GM21515 (cell line): ENCODE data around the gene MRPS18B.
"Not testable (repeated sequence)": the region's sequence is repeated elsewhere in the genome, so short reads cannot be mapped to it uniquely, and the experiment has no call there.

Experiments used
- ATAC-seq: cut with Tn5 transposase; IDR thresholded peaks from one replicate; pipeline ENCODE4 v1.9.1; 2021; ENCODE audit not compliant: unreplicated experiment

Gene MRPS18B

DNA sequence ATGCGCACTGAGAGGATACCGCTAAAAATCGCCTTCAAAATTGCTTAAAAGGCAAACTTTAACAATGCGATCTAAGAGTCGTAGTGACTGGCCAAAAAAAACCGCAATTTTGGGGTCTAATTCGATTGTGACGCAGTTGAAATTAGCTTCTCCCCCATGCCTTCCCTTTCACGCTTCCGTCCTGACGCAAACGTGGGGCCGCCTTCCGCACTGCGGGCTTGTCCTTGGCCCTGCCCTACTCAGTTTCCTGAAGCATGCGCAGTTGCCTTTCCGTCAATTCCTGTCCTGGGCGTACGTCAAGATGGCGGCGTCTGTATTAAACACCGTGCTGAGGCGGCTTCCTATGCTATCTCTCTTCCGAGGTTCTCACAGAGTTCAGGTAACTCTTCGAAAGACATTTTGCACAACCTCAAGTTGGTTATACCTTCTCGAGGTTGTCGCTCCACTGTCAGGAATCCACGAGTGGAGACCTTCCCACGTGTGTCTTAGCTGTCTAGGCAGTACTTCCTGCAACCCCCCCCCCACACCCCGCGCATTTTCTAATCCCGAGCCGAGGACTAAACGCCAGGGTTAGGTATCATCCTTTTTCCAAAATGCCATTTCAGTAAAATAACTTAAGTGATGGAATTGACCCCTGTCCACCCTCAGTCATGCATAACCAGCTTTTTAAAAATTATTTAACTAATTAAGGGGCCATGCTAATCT is at the start of gene MRPS18B:
Gene MRPS18B, plus strand, starts transcription at position 276 of the 705 bp plus-strand sequence. Its CDS starts 26 bp downstream, at position 302.
- peak; percentile 62 for ATAC-seq

DNA sequence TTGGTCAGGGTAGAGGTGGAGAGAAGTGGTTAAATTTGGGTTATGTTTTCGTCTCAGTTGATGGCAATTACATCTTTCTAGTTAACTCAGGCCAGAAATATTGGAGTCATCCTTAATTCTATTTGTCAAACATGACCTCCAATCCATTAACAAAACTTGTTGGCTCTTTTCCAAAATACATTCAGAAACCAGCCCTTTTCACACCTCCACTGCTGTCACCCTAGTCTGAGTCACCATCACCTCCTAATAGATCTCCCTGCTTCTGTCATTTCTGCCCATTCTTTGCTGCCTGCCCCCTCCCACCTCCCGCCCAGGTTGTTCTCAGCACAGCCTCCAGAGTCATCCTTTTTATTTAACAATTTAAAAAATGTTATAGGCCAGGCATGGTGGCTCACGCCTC is 49.4 kb upstream of the MRPS18B start:
- ATAC-seq: no peak

DNA sequence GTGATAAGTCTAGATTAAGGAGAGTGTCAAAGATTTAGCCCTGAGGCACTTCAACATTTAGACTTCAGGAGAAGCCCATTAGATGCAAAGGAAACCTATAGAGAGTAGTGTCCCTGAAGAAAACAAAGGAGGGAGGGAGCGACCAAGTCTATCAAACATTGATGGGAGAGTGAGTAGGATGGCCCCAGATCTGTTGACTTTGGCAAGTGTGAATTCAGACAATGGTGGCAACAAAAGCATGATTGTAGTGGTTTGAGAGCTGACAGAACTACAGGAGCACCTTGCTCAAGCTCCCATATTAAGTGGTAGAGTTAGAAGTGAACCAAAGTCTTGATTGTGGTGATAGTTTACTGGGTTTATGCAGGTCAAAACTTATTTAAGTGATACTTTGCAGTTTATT is 47.4 kb upstream of the MRPS18B start:
- ATAC-seq: no peak

GRCh38 chr6:30570740-30571074 is 46.9 kb upstream of the MRPS18B start:
- ATAC-seq: peak; percentile 16

DNA sequence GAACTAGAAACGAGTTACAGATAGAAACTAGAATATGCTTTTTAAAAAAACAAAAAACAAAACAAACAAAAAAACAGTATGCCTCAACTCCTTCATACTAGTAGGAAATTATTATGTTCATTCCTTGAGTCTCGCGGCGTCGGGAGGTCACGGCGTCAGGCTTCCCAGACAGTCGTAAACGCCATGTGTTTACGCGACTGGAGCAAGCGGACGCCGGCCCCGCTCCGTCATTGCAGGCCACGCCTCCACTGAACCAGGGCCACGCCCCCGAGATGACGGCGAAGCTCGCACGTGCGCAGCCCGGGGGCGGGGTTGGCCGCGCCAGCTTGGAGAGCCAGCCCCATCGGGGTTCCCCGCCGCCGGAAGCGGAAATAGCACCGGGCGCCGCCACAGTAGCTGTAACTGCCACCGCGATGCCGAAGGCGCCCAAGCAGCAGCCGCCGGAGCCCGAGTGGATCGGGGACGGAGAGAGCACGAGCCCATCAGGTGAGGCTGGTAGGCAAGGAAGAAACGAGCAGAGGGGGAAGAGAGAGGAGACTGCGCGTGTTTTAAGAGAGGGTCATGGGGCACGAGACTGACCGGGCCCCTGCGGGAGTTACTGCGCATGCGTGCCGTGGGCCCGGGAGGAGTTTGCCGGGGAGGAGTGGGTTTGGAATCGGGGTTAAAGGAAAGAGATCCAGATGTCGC is 46.4 kb upstream of the MRPS18B start, which contains the start of gene ABCF1:
Gene ABCF1, plus strand, starts transcription at position 368 of the 687 bp plus-strand sequence. Its CDS starts 46 bp downstream, at position 414.
- peak; percentile 89 for ATAC-seq

DNA sequence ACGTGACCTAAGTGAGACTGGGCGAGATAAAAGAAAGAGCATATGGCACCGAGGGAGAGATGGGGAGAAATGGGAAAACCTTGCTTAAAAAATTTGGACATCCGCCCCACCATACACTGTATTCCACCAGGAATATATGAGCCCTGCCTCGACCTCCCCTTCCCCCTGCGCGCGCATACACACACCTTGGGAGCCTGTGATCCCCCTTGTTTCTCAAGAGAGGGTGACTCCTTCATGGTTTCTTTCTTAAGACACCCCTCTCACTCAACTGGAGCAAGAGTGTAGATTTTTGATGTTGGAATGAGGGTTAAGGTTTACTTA is 45.9 kb upstream of the MRPS18B start:
- no peak for ATAC-seq

GRCh38 chr6:30572148-30572547 is 45.5 kb upstream of the MRPS18B start:
- no peak for ATAC-seq

- no peak for ATAC-seq
These were observed 44.5 kb upstream of the MRPS18B start for GRCh38 chr6:30573113-30573512.

- no peak for ATAC-seq
These were observed 39.6 kb upstream of the MRPS18B start for GRCh38 chr6:30578051-30578450.

DNA sequence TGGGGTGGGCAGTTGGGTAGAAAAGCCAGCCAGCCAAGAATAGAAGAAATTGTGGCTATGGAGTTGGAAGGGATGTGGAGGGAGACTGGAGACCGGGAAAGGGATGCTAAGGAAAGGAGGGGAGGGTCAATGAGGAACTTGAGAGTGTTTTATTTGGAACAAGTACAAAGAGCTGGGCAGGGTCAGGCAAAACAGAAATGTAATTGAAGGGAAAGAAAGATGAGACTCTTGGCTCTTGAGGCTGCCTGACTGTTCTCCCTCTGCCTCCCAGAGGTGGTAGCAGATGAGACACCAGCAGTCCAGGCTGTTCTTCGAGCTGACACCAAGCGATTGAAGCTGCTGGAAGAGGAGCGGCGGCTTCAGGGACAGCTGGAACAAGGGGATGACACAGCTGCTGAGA is 33.7 kb upstream of the MRPS18B start:
- ATAC-seq: no peak

GRCh38 chr6:30589754-30590358 is 27.8 kb upstream of the MRPS18B start:
- ATAC-seq: no peak

- ATAC-seq: no peak
These were observed 27.1 kb upstream of the MRPS18B start for GRCh38 chr6:30590509-30590908.

DNA sequence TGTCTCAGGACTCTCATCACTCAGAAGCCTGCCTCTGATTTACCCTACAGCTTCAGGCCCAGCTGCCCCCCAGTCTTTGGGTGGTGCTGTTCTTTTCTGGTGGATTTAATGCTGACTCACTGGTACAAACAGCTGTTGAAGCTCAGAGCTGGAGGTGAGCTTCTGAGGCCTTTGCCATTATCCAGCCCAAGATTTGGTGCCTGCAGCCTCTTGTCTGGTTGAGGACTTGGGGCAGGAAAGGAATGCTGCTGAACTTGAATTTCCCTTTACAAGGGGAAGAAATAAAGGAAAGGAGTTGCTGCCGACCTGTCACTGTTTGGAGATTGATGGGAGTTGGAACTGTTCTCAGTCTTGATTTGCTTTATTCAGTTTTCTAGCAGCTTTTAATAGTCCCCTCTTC is 26.6 kb upstream of the MRPS18B start:
- ATAC-seq: no peak

- ATAC-seq: no peak
These were observed 25.4 kb upstream of the MRPS18B start for GRCh38 chr6:30592287-30592686.

DNA sequence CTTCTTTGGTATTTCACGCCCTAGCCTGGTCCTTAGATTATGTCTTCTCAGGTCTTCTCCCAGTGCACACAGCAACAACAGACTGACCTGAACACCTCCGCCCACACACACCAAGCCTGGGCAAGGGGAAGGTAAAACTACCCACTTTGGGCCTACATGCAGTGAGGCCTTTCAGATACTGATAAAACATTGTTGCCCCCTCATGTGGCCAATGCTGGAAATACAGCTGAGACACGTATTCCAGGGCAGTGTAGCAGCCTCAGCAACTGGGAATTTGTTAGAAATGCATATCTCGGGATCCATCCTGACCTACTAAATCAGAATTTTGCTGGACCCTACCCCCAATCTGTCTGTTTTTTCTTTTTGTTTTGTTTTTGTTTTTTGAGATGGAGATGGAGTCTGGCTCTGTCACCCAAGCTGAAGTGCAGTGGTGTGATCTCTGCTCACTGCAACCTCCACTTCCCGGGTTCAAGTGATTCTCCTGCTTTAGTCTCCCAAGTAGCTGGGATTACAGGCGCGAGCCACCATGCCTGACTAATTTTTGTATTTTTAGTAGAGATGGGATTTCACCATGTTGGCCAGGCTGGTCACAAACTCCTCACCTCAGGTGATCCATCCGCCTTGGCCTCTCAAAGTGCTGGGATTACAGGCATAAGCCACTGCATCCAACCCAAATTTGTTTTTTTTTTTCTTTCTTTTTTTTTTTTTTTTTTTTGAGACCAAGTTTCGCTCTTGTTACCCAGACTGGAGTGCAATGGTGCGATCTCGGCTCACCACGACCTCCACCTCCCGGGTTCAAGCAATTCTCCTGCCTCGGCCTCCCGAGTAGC is 20.1 kb upstream of the MRPS18B start:
- not testable (repeated sequence) for ATAC-seq

- no peak for ATAC-seq
These were observed 18.6 kb upstream of the MRPS18B start for GRCh38 chr6:30598912-30599624.

DNA sequence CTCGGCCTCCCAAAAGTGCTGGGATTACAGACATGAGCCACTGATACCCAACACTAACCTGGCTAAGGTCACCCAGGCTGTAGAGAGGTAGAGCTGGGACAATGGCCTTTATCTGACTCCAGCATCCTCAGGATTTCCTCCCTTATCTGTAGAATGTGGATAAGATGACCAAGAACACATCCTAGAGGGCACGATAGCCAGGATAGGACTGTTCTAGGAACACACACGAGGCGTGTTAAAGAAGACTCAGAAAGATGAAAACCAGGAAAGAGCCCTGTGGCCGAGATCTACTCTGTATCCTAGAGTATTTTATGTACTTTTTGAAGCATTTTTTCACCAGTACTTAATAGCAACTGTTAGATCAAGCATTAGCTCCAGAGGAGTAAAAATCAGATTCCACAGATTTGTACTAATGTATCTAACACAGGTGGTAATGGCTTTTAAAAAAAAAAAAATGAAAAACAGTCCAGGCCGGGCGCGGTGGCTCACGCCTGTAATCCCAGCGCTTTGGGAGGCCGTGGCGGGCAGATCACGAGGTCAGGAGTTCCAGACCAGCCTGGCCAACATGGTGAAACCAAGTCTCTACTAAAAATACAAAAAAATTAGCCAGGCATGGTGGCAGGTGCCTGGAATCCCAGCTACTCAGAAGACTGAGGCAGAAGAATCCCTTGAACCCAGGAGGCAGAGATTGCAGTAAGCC is 17.9 kb upstream of the MRPS18B start:
- ATAC-seq: no peak

GRCh38 chr6:30600451-30600961 is 17.1 kb upstream of the MRPS18B start:
- ATAC-seq: no peak

GRCh38 chr6:30601436-30601814 is 16.2 kb upstream of the MRPS18B start:
- ATAC-seq: no peak
